Thyroid gland (tissue), 4 donors: ENCODE results near the gene TBP. TPM values are rescaled to one million over a fixed set of nuclear protein-coding genes. Genes with fewer than 3 reads are reported as not detected.

Experiments used
- DNase-seq, 2 donors: peaks; one replicate each; pipeline ENCODE4 v3.0.0-alpha.2; 2019
- H3K27ac ChIP-seq, 3 donors: fragments of 200-600 bp; sonication (generic); 1 replicate in 2 of 3; 2 replicates in 1 of 3; pipeline ENCODE4 v1.5.1; 2016 to 2019; ENCODE audit warnings: mild to moderate bottlenecking in 1 of 3, moderate library complexity in 1 of 3
- H3K27me3 ChIP-seq: fragments of 200-600 bp; sonication (generic); one replicate; pipeline ENCODE4 v1.5.1; 2019
- H3K36me3 ChIP-seq, 2 donors: fragments of 200-600 bp; sonication (generic); one replicate each; pipeline ENCODE4 v1.5.1; 2016 to 2019
- H3K4me1 ChIP-seq, 2 donors: fragments of 200-600 bp; sonication (generic); one replicate each; pipeline ENCODE4 v1.5.1; 2017 to 2019
- H3K4me3 ChIP-seq, 3 donors: fragments of 200-600 bp; sonication (generic); replicated peaks in 1 of 3; 1 replicate in 2 of 3; 2 replicates in 1 of 3; pipeline ENCODE4 v1.5.1; 2016; ENCODE audit warnings: mild to moderate bottlenecking in 1 of 3
- H3K9me3 ChIP-seq: fragments of 200-600 bp; sonication (generic); one replicate; pipeline ENCODE4 v1.5.1; 2017
- POLR2A ChIP-seq, 2 donors: fragments of 450-650 bp; IDR thresholded peaks; one replicate each; pipeline ENCODE4 v1.6.1; 2017; ENCODE audit warnings: antibody characterized with exemption in 2 of 2, mild to moderate bottlenecking in 2 of 2, moderate library complexity in 1 of 2
- WGBS, 2 donors: methylation state at CpG; one replicate each; pipeline ENCODE4 v1.1.5; 2017; 5-methylcytosine and 5-hydroxymethylcytosine counted together
- intact Hi-C: fragments of 100-400 bp; cut with DNase I; formaldehyde crosslinking; loops from one replicate; pipeline ENCODE4 v1.15.1; 2023
- total RNA-seq, 4 donors: library from RNA; depleted of rRNA; stranded (reverse); fragments of >200 nt; gene quantifications; one replicate each; pipeline ENCODE4 v1.2.3, GENCODE V29; 2016
- TF ChIP-seq, protein P1 (sequence below), 6 experiments: fragments of 200-600 bp in 3 of 6; fragments of 450-650 bp in 3 of 6; sonication (generic) in 3 of 6; IDR thresholded peaks; one replicate each; pipeline ENCODE4 v1.5.1; 2016 to 2019; ENCODE audit warnings: antibody characterized with exemption in 6 of 6, mild to moderate bottlenecking in 2 of 6, inconsistent platforms in 1 of 6, moderate library complexity in 1 of 6

The TBP gene
- total RNA-seq, 4 donors from 2014 or later, result 16.4 to 23.0 (median 19.1) TPM

DNA sequence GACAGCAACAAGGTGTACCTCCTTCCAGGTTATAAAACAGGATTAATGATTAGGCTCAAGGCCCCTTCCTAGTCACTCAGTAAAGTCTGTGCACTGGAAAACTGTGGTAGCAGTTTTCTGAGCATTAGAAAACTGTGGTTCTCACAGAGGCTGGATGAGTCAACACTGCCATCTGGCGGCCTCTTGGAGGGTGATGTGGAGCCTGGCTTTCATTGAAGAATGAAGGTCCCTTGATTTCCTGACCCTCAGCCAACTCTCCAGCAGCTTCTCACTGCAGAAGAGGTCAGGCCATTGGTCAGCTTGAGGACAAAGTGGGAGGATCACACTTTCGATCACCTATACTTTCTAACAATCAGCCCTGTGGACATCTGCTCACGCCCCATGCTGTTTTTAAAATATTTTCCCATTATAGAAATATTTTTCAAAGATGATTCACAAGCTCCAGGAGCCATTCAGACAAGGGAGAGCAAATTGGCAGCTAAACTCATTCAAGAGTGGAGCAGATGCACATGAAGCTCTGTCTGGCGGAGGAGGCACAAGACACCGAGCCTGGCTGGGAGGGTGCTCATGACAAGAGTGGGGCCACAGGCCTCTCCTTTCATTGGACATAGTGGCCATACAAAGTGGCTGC is 24.2 kb upstream of the TBP start:
- 46 to 52% methylated on average over 5 of the region's 5 CpGs for WGBS, 2 donors

DNA sequence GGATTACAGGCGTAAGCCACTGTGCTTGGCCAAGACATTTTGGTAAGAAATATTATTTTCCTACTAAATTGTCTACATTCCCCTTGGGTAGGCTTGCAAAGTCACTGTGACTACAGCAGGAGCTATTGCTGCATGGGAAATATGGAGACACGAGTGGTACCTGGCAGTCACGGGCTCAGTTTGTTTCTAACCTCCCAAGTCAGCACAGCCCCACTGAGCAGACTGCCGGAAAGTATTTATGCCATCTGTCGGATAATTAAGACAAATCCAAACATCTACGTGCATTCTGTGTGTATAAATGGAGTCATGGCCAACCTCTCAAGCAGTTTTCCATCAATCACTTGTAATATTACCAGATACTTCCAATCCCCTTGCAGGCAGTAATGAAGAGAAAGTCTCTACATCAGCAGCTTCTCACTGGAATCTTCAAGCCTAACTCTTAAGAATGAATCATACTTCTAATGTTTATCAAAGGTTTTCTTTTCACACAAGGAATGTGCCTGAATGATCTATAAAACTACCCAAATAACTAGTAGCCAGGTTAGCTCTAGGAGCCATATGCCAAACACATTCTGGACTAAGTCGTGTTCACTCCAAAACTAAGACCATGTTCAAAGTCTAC is 21.2 kb upstream of the TBP start:
- 90 to 92% methylated on average over 7 of the region's 7 CpGs for WGBS, 2 donors
- intact Hi-C loops, result loop anchor here (5.0 kb wide), 1 partner anchor 701 kb away; no protein-coding TSS in a partner anchor
- Histone ChIP-seq H3K27ac (no peak overlapping the region), H3K27me3 (no peaks in the 10 kb centered on the region), H3K9me3 (no peaks in the 10 kb centered on the region), H3K4me3 (no peak overlapping the region), H3K36me3 (peaks cover 42 to 46% of the 10 kb centered on the region in 2 donors), H3K4me1 (no peaks in the 10 kb centered on the region)
- TF ChIP-seq, protein P1, sequence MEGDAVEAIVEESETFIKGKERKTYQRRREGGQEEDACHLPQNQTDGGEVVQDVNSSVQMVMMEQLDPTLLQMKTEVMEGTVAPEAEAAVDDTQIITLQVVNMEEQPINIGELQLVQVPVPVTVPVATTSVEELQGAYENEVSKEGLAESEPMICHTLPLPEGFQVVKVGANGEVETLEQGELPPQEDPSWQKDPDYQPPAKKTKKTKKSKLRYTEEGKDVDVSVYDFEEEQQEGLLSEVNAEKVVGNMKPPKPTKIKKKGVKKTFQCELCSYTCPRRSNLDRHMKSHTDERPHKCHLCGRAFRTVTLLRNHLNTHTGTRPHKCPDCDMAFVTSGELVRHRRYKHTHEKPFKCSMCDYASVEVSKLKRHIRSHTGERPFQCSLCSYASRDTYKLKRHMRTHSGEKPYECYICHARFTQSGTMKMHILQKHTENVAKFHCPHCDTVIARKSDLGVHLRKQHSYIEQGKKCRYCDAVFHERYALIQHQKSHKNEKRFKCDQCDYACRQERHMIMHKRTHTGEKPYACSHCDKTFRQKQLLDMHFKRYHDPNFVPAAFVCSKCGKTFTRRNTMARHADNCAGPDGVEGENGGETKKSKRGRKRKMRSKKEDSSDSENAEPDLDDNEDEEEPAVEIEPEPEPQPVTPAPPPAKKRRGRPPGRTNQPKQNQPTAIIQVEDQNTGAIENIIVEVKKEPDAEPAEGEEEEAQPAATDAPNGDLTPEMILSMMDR (IDR thresholded peaks at IDR 0.05), result no peak
- TF ChIP-seq POLR2A (IDR thresholded peaks at IDR 0.05), result no peak
- DNase-seq, result no peak

More for the DNA sequence above, 24.2 kb upstream of the TBP start:
- H3K9me3 ChIP-seq, result no peaks in the 10 kb centered on the region
- H3K27ac ChIP-seq, result no peak overlapping the region
- no peak overlapping the region for H3K4me3 ChIP-seq
- intact Hi-C loops, result loop anchor here (5.0 to 10.0 kb wide), 2 partner anchors 575 to 698 kb away; no protein-coding TSS in a partner anchor
- TF ChIP-seq, protein P1 (IDR thresholded peaks at IDR 0.05), result peak; percentile 68 to 91 (median 82)
- TF ChIP-seq POLR2A (IDR thresholded peaks at IDR 0.05), result no peak
- H3K36me3 ChIP-seq, result peaks cover 11 to 16% of the 10 kb centered on the region in 2 donors
- DNase-seq, result peak; percentile 80 to 83
- H3K27me3 ChIP-seq, result no peaks in the 10 kb centered on the region
- H3K4me1 ChIP-seq, result no peaks in the 10 kb centered on the region

DNA sequence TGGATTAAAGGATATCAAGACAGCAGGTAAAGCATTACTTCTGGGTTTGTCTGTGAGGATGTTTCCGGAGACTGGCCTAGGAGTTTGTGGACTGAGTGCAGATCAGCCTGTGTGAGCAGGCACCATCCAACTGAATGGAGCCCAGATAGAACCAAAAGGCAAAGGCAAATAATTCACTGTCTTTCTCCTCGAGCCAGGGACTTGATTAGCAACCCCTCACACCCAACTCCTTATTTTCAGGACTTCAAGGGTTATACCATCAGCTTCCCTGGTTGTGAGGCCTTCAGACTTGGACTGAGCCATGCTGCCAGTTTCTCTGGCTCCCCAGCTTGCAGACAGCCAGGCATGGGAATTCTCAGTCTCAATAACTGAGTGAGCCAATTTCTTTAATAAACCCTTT is 20.4 kb upstream of the TBP start:
- Histone ChIP-seq H3K36me3 (peaks cover 42 to 51% of the 10 kb centered on the region in 2 donors), H3K4me1 (no peaks in the 10 kb centered on the region), H3K27me3 (no peaks in the 10 kb centered on the region), H3K27ac (no peak overlapping the region), H3K4me3 (no peak overlapping the region), H3K9me3 (no peaks in the 10 kb centered on the region)
- no peak for DNase-seq
- TF ChIP-seq, protein P1 (IDR thresholded peaks at IDR 0.05), result no peak
- TF ChIP-seq POLR2A (IDR thresholded peaks at IDR 0.05), result no peak
- intact Hi-C loops, result loop anchor here (5.0 kb wide), 1 partner anchor 701 kb away; no protein-coding TSS in a partner anchor
- WGBS, 2 donors, result 80 to 96% methylated on average over 2 of the region's 2 CpGs

DNA sequence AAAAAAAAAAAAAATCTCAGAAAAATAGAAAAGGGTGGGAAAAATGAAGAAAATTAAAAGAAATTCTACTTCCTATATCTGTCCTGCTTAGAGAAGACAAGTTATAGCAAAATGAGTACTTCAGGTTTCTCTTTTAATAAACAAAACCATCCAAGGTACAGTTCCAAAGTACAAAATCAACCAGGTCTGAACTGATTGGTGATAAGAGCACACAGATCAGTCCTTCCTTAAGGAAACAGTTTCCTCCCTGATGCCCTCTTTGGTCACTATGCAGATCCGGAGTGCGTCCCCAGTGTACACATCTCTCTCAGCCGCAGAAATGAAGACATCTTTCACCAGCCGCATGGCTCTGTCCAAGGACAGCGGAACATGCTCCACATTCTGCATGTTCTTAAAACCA is 19.2 kb upstream of the TBP start:
- 91 to 94% methylated on average over 5 of the region's 5 CpGs for WGBS, 2 donors
- no peaks in the 10 kb centered on the region for H3K4me1 ChIP-seq
- intact Hi-C loops, result no loop called here
- no peak overlapping the region for H3K27ac ChIP-seq
- peaks cover 45 to 56% of the 10 kb centered on the region in 2 donors for H3K36me3 ChIP-seq
- DNase-seq, result no peak
- H3K9me3 ChIP-seq, result no peaks in the 10 kb centered on the region
- TF ChIP-seq, protein P1 (IDR thresholded peaks at IDR 0.05), result no peak
- no peak for TF ChIP-seq POLR2A (IDR thresholded peaks at IDR 0.05)
- no peaks in the 10 kb centered on the region for H3K27me3 ChIP-seq
- no peak overlapping the region for H3K4me3 ChIP-seq

DNA sequence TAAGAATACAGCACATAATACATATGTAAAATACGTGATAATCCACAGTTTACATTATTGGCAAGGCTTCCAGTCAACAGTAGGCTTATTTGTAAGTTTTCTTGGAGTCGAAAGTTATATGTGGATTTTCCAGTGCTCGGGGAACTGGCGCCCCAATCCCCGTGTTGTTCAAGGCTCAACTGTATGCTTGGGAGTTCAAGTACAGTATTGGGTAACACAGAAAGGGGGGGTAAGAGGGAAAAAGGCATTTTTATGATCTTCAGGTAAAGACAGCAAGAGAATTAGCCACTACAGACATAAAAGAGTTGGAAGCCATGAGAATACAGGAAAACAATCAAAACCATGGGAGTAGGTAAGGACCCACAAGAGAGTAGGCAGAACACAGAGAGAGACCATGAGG is 17.5 kb upstream of the TBP start:
- peaks cover 49 to 57% of the 10 kb centered on the region in 2 donors for H3K36me3 ChIP-seq
- no peak for DNase-seq
- H3K27me3 ChIP-seq, result no peaks in the 10 kb centered on the region
- H3K4me1 ChIP-seq, result no peaks in the 10 kb centered on the region
- H3K27ac ChIP-seq, result no peak overlapping the region
- H3K9me3 ChIP-seq, result no peaks in the 10 kb centered on the region
- TF ChIP-seq POLR2A (IDR thresholded peaks at IDR 0.05), result no peak
- TF ChIP-seq, protein P1 (IDR thresholded peaks at IDR 0.05), result no peak
- no peak overlapping the region for H3K4me3 ChIP-seq
- intact Hi-C loops, result no loop called here
- WGBS, 2 donors, result 87 to 94% methylated on average over 5 of the region's 5 CpGs
